RWPE1 (cell line): ENCODE results near the gene COPS6.

Experiments used
- CTCF ChIA-PET: fragments of 350-600 bp; sonication (Branson Sonifier 250); formaldehyde crosslinking; extraction: SDS; loops from one replicate; lab custom pipeline; 2021; lab: Yijun Ruan, JAX
- POLR2A ChIA-PET: fragments of 400-600 bp; formaldehyde crosslinking; extraction: SDS; loops from one replicate; lab custom pipeline; 2020; ENCODE audit warnings: antibody characterized with exemption; ENCODE audit not compliant: low non-redundant PET; lab: Yijun Ruan, JAX
- DNase-seq: peaks from one replicate; pipeline ENCODE4 v3.0.0; 2012; ENCODE audit warnings: low spot score
- H3K27ac ChIP-seq: fragments of 450-650 bp; 2 replicates; pipeline ENCODE4 v1.5.1; 2017
- CTCF ChIP-seq: fragments of 450-650 bp; conservative IDR thresholded peaks from 2 replicates; pipeline ENCODE4 v1.5.1; 2017; ENCODE audit warnings: low read depth, mild to moderate bottlenecking

Gene COPS6

GRCh38 chr7:100088621-100089457, at the start of gene COPS6:
Gene COPS6, plus strand, starts transcription at chr7:100088969. Its CDS starts 22 bp downstream, at chr7:100088991.
- no peak for TF ChIP-seq CTCF
- ChIA-PET POLR2A (interaction anchor here (1.5 kb wide), 1 partner anchor 12 kb away, joined by 4 read pairs; no protein-coding TSS in a partner anchor), CTCF (no interaction called here)
- H3K27ac ChIP-seq: peak within 1 kb of the TSS; percentile 85
- DNase-seq: peak; percentile 59

GRCh38 chr7:100040575-100040974, 48.2 kb upstream of the COPS6 start:
- no peak for TF ChIP-seq CTCF
- H3K27ac ChIP-seq: no peak overlapping the region
- POLR2A ChIA-PET: no interaction called here
- no peak for DNase-seq
- CTCF ChIA-PET: interaction anchor here (0.5 kb wide), 1 partner anchor 43 kb away, joined by 4 read pairs; no protein-coding TSS in a partner anchor

GRCh38 chr7:100044718-100045117, 44.1 kb upstream of the COPS6 start:
- CTCF ChIA-PET: no interaction called here
- peak; percentile 33 for DNase-seq
- POLR2A ChIA-PET: interaction anchor here (0.7 kb wide), 1 partner anchor 80 kb away, joined by 3 read pairs; no protein-coding TSS in a partner anchor

GRCh38 chr7:100048680-100049079, 40.1 kb upstream of the COPS6 start:
- POLR2A ChIA-PET: no interaction called here
- no peak for TF ChIP-seq CTCF
- no peak overlapping the region for H3K27ac ChIP-seq
- no peak for DNase-seq
- CTCF ChIA-PET: no interaction called here

More at GRCh38 chr7:100044718-100045117, 44.1 kb upstream of the COPS6 start:
- TF ChIP-seq CTCF: peak; percentile 44
- H3K27ac ChIP-seq: peak overlapping the region; percentile 24

- CTCF ChIA-PET: interaction anchor here (0.6 kb wide), 1 partner anchor 45 kb away, joined by 3 read pairs; no protein-coding TSS in a partner anchor
- TF ChIP-seq CTCF: peak; percentile 23; the same call in 1 of the 2 replicates
- peak within 1 kb of the TSS; percentile 91 for H3K27ac ChIP-seq
Observed at GRCh38 chr7:100049441-100050291, 39.1 kb upstream of the COPS6 start, which contains the start of gene ZSCAN21. Gene ZSCAN21, plus strand, starts transcription at chr7:100049774. Its CDS starts 7,233 bp downstream, at chr7:100057007.

GRCh38 chr7:100051611-100052010, 37.2 kb upstream of the COPS6 start:
- no peak for DNase-seq
- no peak for TF ChIP-seq CTCF
- POLR2A ChIA-PET: no interaction called here
- no peak overlapping the region for H3K27ac ChIP-seq
- CTCF ChIA-PET: interaction anchor here (0.6 kb wide), 1 partner anchor 552 kb away, joined by 5 read pairs; the partner anchor contains the start of gene ZNF394

More at GRCh38 chr7:100049441-100050291, 39.1 kb upstream of the COPS6 start, which contains the start of gene ZSCAN21:
- DNase-seq: peak; percentile 90
- POLR2A ChIA-PET: interaction anchor here (0.6 kb wide), 1 partner anchor 75 kb away, joined by 3 read pairs; no protein-coding TSS in a partner anchor
